Endothelial cell of umbilical vein (primary cell): ENCODE results near the gene DPP3.

Source experiments
- EZH2 ChIP-seq: IDR thresholded peaks from 2 replicates; pipeline ENCODE4 v1.6.1; 2012; ENCODE audit warnings: borderline replicate concordance, low read depth, mild to moderate bottlenecking, moderate library complexity, low read length, inconsistent platforms; ENCODE audit not compliant: severe bottlenecking
- FOS ChIP-seq: IDR thresholded peaks from 2 replicates; pipeline ENCODE4 v1.6.1; 2011; ENCODE audit warnings: mild to moderate bottlenecking, low read length, moderate library complexity, borderline replicate concordance; ENCODE audit not compliant: insufficient read depth
- GATA2 ChIP-seq: IDR thresholded peaks from 2 replicates; pipeline ENCODE4 v1.7.0; 2011; ENCODE audit warnings: low read depth, mild to moderate bottlenecking, moderate library complexity, mixed read lengths, low read length; ENCODE audit not compliant: insufficient read length, insufficient read depth
- JUN ChIP-seq: IDR thresholded peaks from 2 replicates; pipeline ENCODE4 v1.6.1; 2011; ENCODE audit warnings: borderline replicate concordance, low read depth; ENCODE audit not compliant: insufficient read length, insufficient read depth
- MAX ChIP-seq: IDR thresholded peaks from 2 replicates; pipeline ENCODE4 v1.6.1; 2011; ENCODE audit not compliant: insufficient read depth, insufficient read length
- MYC ChIP-seq: IDR thresholded peaks from one replicate; pipeline ENCODE4 v1.6.1; 2011; ENCODE audit warnings: mild to moderate bottlenecking, low read depth, low read length
- POLR2A ChIP-seq: IDR thresholded peaks from 2 replicates; pipeline ENCODE4 v1.6.1; 2012; ENCODE audit warnings: low read depth, mild to moderate bottlenecking, control low read depth, low read length
- POLR2AphosphoS5 ChIP-seq: IDR thresholded peaks from 2 replicates; pipeline ENCODE4 v1.6.1; 2012; ENCODE audit warnings: low read depth, mild to moderate bottlenecking, control low read depth, low read length, moderate library complexity; ENCODE audit not compliant: insufficient read depth
- TF ChIP-seq, protein P1 (sequence below), 2 donors: IDR thresholded peaks; 1 replicate in 1 of 2; 2 replicates in 1 of 2; pipeline ENCODE4 v1.5.1; 2011; ENCODE audit warnings: low read length in 2 of 2, mild to moderate bottlenecking in 2 of 2, moderate library complexity in 2 of 2, control low read depth in 1 of 2, inconsistent platforms in 1 of 2, low read depth in 1 of 2; ENCODE audit not compliant: insufficient read depth in 1 of 2; ENCODE audit errors: extremely low read depth in 1 of 2

GRCh38 chr11:66557733-66558326, 77.6 kb downstream of the DPP3 start:
- TF ChIP-seq POLR2A (no peak), EZH2 (no peak), POLR2AphosphoS5 (no peak), JUN (no peak), GATA2 (no peak), FOS (no peak), MYC (no peak), MAX (no peak)
- TF ChIP-seq, protein P1, sequence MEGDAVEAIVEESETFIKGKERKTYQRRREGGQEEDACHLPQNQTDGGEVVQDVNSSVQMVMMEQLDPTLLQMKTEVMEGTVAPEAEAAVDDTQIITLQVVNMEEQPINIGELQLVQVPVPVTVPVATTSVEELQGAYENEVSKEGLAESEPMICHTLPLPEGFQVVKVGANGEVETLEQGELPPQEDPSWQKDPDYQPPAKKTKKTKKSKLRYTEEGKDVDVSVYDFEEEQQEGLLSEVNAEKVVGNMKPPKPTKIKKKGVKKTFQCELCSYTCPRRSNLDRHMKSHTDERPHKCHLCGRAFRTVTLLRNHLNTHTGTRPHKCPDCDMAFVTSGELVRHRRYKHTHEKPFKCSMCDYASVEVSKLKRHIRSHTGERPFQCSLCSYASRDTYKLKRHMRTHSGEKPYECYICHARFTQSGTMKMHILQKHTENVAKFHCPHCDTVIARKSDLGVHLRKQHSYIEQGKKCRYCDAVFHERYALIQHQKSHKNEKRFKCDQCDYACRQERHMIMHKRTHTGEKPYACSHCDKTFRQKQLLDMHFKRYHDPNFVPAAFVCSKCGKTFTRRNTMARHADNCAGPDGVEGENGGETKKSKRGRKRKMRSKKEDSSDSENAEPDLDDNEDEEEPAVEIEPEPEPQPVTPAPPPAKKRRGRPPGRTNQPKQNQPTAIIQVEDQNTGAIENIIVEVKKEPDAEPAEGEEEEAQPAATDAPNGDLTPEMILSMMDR (IDR thresholded peaks at IDR 0.05; ENCODE audit: extremely low read depth in 1 of 2, insufficient read depth in 1 of 2, low read depth in 1 of 2, low read length in 2 of 2), result no peak
